ENCODE data around the gene DNM2. TPM values are rescaled to one million over a fixed set of nuclear protein-coding genes. Genes with fewer than 3 reads are reported as not detected.

Gene DNM2
- total RNA-seq, 4 donors from 2014 or later = 353 to 827 (median 464) TPM

DNA sequence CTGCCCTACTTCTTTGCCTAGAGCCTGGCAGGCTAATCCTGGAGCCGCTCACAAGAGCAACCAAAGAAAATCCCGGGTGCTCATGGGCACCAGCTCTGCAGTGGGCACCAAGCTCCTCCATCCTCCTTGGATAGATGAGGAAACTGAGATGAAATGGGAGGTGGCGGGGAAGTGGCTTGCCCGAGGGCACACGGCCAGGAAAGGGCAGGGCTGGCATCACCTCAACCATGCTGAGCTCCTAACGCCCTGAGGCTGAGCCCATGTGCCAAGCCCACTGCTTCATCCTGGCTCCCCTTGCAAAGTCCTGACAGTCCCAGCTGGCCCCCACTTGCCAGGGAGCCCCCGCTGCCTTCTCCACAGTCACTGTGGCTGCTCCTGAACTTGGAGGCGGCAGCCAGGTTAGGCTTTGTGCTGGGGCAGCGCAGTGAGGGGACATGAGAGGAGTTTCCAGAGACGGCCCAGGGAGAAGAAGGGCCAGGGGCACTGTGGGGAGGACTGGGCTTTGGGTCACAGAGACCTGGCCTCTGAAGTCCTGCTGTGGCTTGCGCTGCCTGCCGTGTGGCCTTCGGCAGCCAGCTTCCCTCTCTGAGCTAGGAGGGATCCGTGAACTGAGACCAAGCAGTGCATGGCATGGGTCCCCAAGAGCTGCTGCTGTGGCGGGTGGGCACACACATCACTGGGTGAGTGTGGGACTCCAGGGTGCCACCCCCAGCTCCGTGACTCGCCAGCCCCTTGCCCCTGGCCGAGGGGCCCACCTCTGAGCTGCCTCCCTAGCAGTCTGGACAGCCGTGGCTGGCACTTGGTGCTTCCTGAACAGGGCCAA lies 100.6 kb downstream of the DNM2 start:
- TF ChIP-seq POLR2A (IDR thresholded peaks at IDR 0.05) = no peak
- Histone ChIP-seq H3K27me3 (no peaks in the 10 kb centered on the region), H3K27ac (peak overlapping the region; percentile 43 to 82 (median 63)), H3K4me3 (no peak overlapping the region), H3K4me1 (no peaks in the 10 kb centered on the region), H3K9me3 (no peaks in the 10 kb centered on the region), H3K36me3 (peaks cover 0 to 97% (median 0%) of the 10 kb centered on the region in 3 donors)
- DNase-seq = no peak

DNA sequence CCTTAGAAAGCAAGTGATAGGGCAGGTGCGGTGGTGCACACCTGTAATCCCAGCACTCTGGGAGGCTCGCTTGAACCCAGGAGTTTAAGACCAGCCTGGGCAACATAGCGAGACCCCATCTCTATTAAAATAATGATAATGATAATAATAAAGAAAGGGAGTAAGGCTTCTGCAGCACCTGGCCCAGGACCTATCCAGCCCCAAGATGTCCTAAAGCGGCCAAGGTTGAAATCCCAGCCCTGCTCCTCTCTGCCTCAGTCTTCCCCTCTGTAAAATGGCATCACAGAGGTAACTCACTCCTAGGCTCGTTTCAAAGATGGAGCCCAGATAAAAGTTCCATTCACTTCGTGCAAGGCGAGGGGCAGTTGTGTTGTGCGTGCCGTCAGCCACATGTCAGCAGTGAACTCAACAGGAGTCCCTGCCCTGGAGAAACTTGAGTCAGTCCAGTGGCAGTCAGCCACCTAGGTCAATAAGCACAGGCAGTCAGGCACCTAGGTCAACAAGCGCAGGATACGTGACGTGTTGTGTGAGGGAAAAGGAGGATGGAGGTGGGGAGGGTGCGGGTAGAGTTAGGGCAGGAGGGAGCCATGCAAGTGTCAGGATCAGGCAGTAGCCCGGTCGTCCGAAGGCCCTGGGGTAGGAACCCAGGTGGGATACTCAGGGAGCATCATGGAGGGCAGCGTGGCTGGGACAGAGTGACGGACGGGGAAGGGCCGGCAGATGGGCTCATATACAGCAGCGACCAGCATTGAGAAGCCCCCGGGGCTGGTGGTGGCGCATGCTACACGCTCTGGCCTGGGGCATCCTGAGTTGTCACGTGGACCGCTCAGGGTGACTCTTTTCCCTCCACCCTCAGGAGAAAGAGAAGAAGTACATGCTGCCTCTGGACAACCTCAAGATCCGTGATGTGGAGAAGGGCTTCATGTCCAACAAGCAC lies 101.5 kb downstream of the DNM2 start:
- H3K4me1 ChIP-seq = no peaks in the 10 kb centered on the region
- H3K27me3 ChIP-seq = no peaks in the 10 kb centered on the region
- H3K36me3 ChIP-seq = peaks cover 0 to 97% (median 0%) of the 10 kb centered on the region in 3 donors
- TF ChIP-seq POLR2A (IDR thresholded peaks at IDR 0.05) = no peak
- no peak for DNase-seq
- no peak overlapping the region for H3K27ac ChIP-seq
- H3K9me3 ChIP-seq = no peaks in the 10 kb centered on the region
- no peak overlapping the region for H3K4me3 ChIP-seq

DNA sequence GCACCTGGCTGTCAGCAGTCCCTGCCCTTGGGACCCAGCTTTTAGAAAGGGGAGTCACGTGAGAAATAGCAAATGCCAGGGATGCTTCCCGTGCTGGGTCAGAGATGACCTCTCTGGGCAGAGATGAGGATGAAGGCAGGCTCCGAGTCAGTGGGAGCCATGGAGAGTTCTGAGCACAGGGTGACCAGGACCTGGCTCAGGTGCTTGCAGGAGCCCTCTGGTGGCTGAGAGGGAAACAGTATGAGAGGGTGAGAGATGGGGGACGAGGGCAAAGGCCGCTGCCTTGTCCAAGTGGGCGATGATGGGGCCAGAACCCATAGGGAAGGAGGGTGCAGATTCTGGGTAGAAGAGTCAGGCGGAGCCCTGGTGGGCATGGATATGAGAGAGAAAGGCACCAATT lies 102.3 kb downstream of the DNM2 start:
- H3K4me1 ChIP-seq = no peaks in the 10 kb centered on the region
- peaks cover 0 to 98% (median 0%) of the 10 kb centered on the region in 3 donors for H3K36me3 ChIP-seq
- H3K27ac ChIP-seq = no peak overlapping the region
- no peak for TF ChIP-seq POLR2A (IDR thresholded peaks at IDR 0.05)
- TF ChIP-seq, protein P1, sequence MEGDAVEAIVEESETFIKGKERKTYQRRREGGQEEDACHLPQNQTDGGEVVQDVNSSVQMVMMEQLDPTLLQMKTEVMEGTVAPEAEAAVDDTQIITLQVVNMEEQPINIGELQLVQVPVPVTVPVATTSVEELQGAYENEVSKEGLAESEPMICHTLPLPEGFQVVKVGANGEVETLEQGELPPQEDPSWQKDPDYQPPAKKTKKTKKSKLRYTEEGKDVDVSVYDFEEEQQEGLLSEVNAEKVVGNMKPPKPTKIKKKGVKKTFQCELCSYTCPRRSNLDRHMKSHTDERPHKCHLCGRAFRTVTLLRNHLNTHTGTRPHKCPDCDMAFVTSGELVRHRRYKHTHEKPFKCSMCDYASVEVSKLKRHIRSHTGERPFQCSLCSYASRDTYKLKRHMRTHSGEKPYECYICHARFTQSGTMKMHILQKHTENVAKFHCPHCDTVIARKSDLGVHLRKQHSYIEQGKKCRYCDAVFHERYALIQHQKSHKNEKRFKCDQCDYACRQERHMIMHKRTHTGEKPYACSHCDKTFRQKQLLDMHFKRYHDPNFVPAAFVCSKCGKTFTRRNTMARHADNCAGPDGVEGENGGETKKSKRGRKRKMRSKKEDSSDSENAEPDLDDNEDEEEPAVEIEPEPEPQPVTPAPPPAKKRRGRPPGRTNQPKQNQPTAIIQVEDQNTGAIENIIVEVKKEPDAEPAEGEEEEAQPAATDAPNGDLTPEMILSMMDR (IDR thresholded peaks at IDR 0.05) = peak in 4 of 6 experiments; percentile 20 to 31 (median 26)
- H3K27me3 ChIP-seq = no peaks in the 10 kb centered on the region
- no peaks in the 10 kb centered on the region for H3K9me3 ChIP-seq
- no peak overlapping the region for H3K4me3 ChIP-seq
- no peak for DNase-seq

DNA sequence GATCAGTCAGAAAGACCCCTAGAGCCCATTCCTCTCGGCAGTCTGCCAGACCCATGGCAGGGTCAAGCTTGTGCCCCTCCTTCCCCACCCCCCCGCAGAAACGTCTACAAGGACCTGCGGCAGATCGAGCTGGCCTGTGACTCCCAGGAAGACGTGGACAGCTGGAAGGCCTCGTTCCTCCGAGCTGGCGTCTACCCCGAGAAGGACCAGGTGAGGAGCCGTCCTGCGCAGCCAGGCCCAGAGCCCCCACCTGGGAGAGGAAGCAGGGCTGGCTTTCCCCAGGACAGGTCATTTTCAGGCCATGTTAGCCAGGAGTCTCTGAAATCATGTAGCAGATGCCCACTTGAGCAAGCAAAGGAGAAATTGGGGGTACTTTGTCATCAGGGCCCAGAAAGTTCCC lies 105.8 kb downstream of the DNM2 start:
- no peaks in the 10 kb centered on the region for H3K27me3 ChIP-seq
- H3K9me3 ChIP-seq = no peaks in the 10 kb centered on the region
- no peaks in the 10 kb centered on the region for H3K4me1 ChIP-seq
- no peak overlapping the region for H3K4me3 ChIP-seq
- H3K27ac ChIP-seq = no peak overlapping the region
- peaks cover 0 to 97% (median 2%) of the 10 kb centered on the region in 3 donors for H3K36me3 ChIP-seq
- peak in 1 of 3 donors; percentile 24 for DNase-seq
- no peak for TF ChIP-seq POLR2A (IDR thresholded peaks at IDR 0.05)
- TF ChIP-seq, protein P1 (IDR thresholded peaks at IDR 0.05) = no peak

DNA sequence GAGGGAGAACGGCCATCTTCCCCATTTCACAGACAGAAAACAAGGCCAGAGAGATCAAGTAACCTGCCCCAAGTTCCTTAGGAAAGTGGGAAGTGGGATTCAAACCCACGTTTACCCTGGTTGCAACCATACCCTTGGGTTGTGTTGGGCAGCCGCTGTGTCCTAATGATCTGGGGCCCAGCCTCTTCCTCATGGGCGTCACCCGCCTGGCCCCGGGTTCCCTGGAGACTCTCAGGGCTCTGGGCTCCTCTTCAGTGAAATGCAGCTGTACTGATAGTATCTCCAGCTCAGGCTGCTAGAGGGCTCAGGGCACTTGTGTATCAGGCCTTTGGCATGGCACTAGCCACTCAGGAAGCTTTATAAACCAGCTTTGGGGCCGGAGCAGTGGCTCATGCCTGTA lies 108.4 kb downstream of the DNM2 start:
- no peak for TF ChIP-seq POLR2A (IDR thresholded peaks at IDR 0.05)
- TF ChIP-seq, protein P1 (IDR thresholded peaks at IDR 0.05) = no peak
- no peak overlapping the region for H3K27ac ChIP-seq
- no peaks in the 10 kb centered on the region for H3K4me1 ChIP-seq
- peaks cover 0 to 98% (median 2%) of the 10 kb centered on the region in 3 donors for H3K36me3 ChIP-seq
- no peak overlapping the region for H3K4me3 ChIP-seq
- no peak for DNase-seq
- H3K27me3 ChIP-seq = no peaks in the 10 kb centered on the region
- H3K9me3 ChIP-seq = no peaks in the 10 kb centered on the region

DNA sequence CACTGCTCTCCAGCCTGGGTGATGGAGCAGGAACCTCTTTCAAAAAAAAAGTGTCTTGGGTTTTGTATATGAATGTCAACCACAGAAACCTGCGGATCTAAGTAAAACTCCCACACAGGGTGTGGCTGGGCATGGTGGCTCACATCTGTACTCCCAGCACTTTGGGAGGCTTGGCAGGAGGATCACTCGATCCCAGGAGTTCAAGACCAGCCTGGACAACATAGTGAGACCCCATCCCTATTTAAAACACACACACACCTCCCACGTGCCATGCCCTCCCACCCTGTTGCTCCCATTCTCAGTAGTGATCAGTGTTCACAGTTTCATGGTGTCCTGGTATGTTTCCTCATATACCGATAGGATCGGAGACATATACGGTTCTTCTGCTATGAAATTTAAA lies 109.0 kb downstream of the DNM2 start:
- Histone ChIP-seq H3K27me3 (no peaks in the 10 kb centered on the region), H3K9me3 (no peaks in the 10 kb centered on the region), H3K36me3 (peaks cover 0 to 98% (median 2%) of the 10 kb centered on the region in 3 donors), H3K4me1 (no peaks in the 10 kb centered on the region), H3K4me3 (no peak overlapping the region), H3K27ac (no peak overlapping the region)
- TF ChIP-seq, protein P1 (IDR thresholded peaks at IDR 0.05) = no peak
- no peak for TF ChIP-seq POLR2A (IDR thresholded peaks at IDR 0.05)
- DNase-seq = no peak

All from Peyer's patch (tissue), 4 donors.